Bronchial epithelial cell (primary cell): ENCODE measurements around the gene MGA. TPM values are rescaled to one million over a fixed set of nuclear protein-coding genes. Genes with fewer than 3 reads are reported as not detected.

ENCODE experiments used
- DNase-seq: peaks from one replicate; pipeline ENCODE4 v3.0.0-alpha.2; 2010; ENCODE audit warnings: low read depth
- FAIRE-seq: peaks from 2 replicates; lab custom pipeline; 2011; peaks lifted over from hg19 to GRCh38; lab: Jason Lieb, UNC
- H3K27me3 ChIP-seq: 2 replicates; pipeline ENCODE4 v1.5.1; 2011; ENCODE audit warnings: low read length; ENCODE audit not compliant: control insufficient read depth, insufficient read depth
- H3K36me3 ChIP-seq: 2 replicates; pipeline ENCODE4 v1.5.1; 2011; ENCODE audit warnings: low read length; ENCODE audit not compliant: control insufficient read depth, insufficient read depth
- H3K4me3 ChIP-seq: 2 replicates; pipeline ENCODE4 v1.5.1; 2011; ENCODE audit warnings: mild to moderate bottlenecking, low read depth, low read length, control low read depth
- CTCF ChIP-seq: IDR thresholded peaks from 2 replicates; pipeline ENCODE4 v1.5.1; 2011; ENCODE audit warnings: mild to moderate bottlenecking, moderate library complexity, low read length, control low read depth, inconsistent platforms; ENCODE audit not compliant: insufficient read depth, severe bottlenecking
- total RNA-seq: library from RNA; depleted of rRNA; stranded (reverse); fragments of >200 nt; gene quantifications from 2 replicates; pipeline ENCODE4 v1.2.1, GENCODE V29; 2014

Gene MGA
- total RNA-seq, 1 donor from 2014 or later = 24.0 TPM

DNA sequence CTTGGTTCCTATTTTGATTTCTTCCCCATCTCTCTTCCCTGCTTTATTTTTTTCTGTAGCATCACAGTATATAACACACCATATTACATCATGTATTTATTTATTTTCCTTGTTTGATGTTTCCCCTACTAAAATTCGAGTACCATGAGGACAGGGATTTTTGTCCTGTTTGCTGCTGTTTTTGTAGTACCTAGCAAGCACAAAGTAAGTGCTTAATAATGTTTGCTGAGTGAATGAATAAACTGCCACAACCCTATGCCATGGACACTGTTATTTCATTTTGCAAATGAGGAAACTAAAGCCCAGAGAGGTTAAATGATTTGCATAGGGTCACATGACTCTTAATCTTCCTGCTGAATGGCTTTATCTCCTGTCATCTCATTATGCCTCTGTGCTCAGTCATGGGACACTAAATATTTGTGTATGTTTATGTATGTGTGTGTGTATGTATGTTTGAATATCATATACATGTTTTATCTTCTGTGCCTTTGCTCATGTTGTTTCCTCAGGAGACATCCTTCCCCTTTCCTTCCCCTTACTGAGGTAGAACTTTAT lies 26.1 kb upstream of the MGA start:
- FAIRE-seq = no peak

DNA sequence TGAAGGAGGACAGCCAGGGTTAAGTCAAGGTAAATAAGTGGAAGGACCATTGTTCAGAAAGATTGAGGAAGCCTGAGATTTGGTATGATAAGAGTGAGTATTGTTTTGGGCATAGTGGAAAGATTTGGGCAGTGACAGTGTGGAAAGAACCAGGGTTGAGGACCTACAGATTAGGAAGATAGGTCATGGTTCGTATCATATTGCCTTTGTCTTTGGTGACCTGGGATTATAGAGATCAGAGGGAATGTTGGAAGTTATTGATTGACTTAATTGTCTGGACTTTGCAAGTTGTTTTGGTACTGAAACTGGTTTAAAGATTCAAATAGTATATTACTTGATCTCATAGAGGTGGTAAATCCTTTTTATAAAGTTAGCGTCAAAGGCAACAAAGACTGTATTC lies 23.1 kb upstream of the MGA start:
- no peak overlapping the region for H3K4me3 ChIP-seq
- FAIRE-seq = no peak
- no peak for DNase-seq
- TF ChIP-seq CTCF = no peak
- H3K27me3 ChIP-seq = no peaks in the 10 kb centered on the region
- no peaks in the 10 kb centered on the region for H3K36me3 ChIP-seq

More for the DNA sequence above, 26.1 kb upstream of the MGA start:
- DNase-seq = no peak
- Histone ChIP-seq H3K27me3 (no peaks in the 10 kb centered on the region), H3K36me3 (no peaks in the 10 kb centered on the region), H3K4me3 (no peak overlapping the region)
- no peak for TF ChIP-seq CTCF

DNA sequence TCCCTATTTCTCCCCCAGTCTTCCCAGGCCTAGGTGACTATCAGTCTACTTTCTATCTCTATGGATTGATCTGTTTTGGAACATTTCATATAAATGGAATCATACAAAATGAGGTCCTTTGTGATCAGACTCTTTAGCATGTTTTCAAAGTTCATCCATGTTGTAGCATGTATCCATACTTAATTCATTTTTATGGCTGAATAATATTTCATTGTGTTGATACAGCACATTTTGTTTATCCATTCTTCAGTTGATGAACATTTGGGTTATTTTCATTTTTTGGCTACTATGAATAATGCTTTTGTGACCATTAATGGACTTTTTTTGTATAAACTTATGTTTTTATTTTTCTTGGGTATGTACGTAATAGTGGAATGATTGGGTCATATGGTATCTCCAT lies 19.2 kb upstream of the MGA start:
- FAIRE-seq (no peak), DNase-seq (no peak)
- Histone ChIP-seq H3K36me3 (no peaks in the 10 kb centered on the region), H3K27me3 (no peaks in the 10 kb centered on the region), H3K4me3 (no peak overlapping the region)
- no peak for TF ChIP-seq CTCF

- TF ChIP-seq CTCF = no peak
- no peak for FAIRE-seq
These were observed 12.9 kb upstream of the MGA start for GRCh38 chr15:41647262-41647661.

DNA sequence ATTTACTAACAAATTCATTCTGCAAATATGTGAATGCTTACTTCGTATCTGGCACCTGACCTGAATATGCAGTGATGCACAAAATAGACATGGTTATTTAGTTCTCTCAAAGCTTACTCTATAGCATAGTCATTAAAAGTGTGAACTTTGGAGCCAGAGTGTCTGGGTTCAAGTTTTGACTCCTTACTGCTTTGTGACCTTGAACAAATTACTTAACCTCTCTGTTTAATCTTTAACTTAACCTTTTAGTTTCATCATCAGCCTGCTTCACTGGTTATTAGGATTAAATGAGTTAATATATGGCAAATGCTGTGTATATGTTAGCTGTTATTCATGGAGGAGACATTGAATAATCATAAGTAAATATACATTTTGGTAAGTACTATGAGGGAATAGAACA lies 12.1 kb upstream of the MGA start:
- no peak overlapping the region for H3K4me3 ChIP-seq
- DNase-seq (no peak), FAIRE-seq (no peak)
- no peak for TF ChIP-seq CTCF
- H3K27me3 ChIP-seq = no peaks in the 10 kb centered on the region
- no peaks in the 10 kb centered on the region for H3K36me3 ChIP-seq

More at GRCh38 chr15:41647262-41647661, 12.9 kb upstream of the MGA start:
- DNase-seq = no peak
- Histone ChIP-seq H3K36me3 (no peaks in the 10 kb centered on the region), H3K4me3 (no peak overlapping the region), H3K27me3 (no peaks in the 10 kb centered on the region)

GRCh38 chr15:41648770-41649169 lies 11.4 kb upstream of the MGA start:
- Histone ChIP-seq H3K4me3 (no peak overlapping the region), H3K36me3 (no peaks in the 10 kb centered on the region), H3K27me3 (no peaks in the 10 kb centered on the region)
- FAIRE-seq = no peak
- TF ChIP-seq CTCF = no peak
- DNase-seq = peak; percentile 56
